Endothelial cell of umbilical vein (primary cell): ENCODE measurements around the gene SPINT1. TPM values are rescaled to one million over a fixed set of nuclear protein-coding genes. Genes with fewer than 3 reads are reported as not detected.

ENCODE experiments used
- BruUV-seq: library from RNA; stranded (reverse); fragments of 400-500 nt; replicated peaks from 2 replicates; lab custom pipeline; 2021; lab: Mats Ljungman, UMichigan
- CTCF ChIA-PET: fragments of 300-600, 350-600 bp; sonication (Branson Sonifier 250); formaldehyde crosslinking; loops from one replicate; lab custom pipeline; 2021; ENCODE audit warnings: antibody characterized with exemption, inconsistent platforms; lab: Charles Lee
- POLR2A ChIA-PET: fragments of 300-600, 350-600 bp; sonication (Branson Sonifier 250); formaldehyde crosslinking; loops from one replicate; lab custom pipeline; 2021; ENCODE audit warnings: antibody characterized with exemption, inconsistent platforms; lab: Charles Lee
- DNase-seq: peaks from one replicate; pipeline ENCODE4 v3.0.0-alpha.2; 2011; ENCODE audit warnings: low read depth, low spot score
- FAIRE-seq: peaks from 2 replicates; lab custom pipeline; 2011; peaks lifted over from hg19 to GRCh38; lab: Jason Lieb, UNC
- H2AFZ ChIP-seq: 2 replicates; pipeline ENCODE4 v1.6.0; 2012; ENCODE audit warnings: low read depth, low read length, control low read depth, inconsistent platforms
- H3K27ac ChIP-seq: 2 replicates; pipeline ENCODE4 v1.5.1; 2011; ENCODE audit warnings: low read depth, mild to moderate bottlenecking, control low read depth, low read length, moderate library complexity; ENCODE audit not compliant: insufficient read depth
- H3K27me3 ChIP-seq, 2 experiments: 2 replicates each; pipeline versions ENCODE4 v1.6.0 to v1.6.1; 2011; ENCODE audit warnings: low read length in 2 of 2, mixed read lengths in 1 of 2; ENCODE audit not compliant: control insufficient read depth in 2 of 2, insufficient read depth in 2 of 2
- H3K36me3 ChIP-seq, 2 experiments: 2 replicates in 1 of 2; 3 replicates in 1 of 2; pipeline ENCODE4 v1.5.1; 2011; ENCODE audit warnings: low read length in 2 of 2, mild to moderate bottlenecking in 1 of 2, moderate library complexity in 1 of 2; ENCODE audit not compliant: control insufficient read depth in 2 of 2, insufficient read depth in 2 of 2; ENCODE audit errors: extremely low read depth in 1 of 2
- H3K4me1 ChIP-seq: 3 replicates; pipeline ENCODE4 v1.5.1; 2011; ENCODE audit warnings: mild to moderate bottlenecking, low read length; ENCODE audit not compliant: control insufficient read depth, insufficient read depth; ENCODE audit errors: extremely low read depth
- H3K4me2 ChIP-seq: 2 replicates; pipeline ENCODE4 v1.6.1; 2011; ENCODE audit warnings: low read length, control low read depth, mixed read lengths; ENCODE audit not compliant: insufficient read depth
- H3K4me3 ChIP-seq, 3 experiments: fragments of 200-600 bp in 1 of 3; sonication (generic), shearing (Covaris generic) in 1 of 3; replicated peaks in 1 of 3; 2 replicates each; pipeline ENCODE4 v1.5.1; 2011 to 2016; ENCODE audit warnings: control low read depth in 3 of 3, low read length in 3 of 3, mild to moderate bottlenecking in 2 of 3, inconsistent platforms in 1 of 3, low read depth in 1 of 3, moderate library complexity in 1 of 3; ENCODE audit not compliant: insufficient read depth in 1 of 3
- H3K79me2 ChIP-seq: 2 replicates; pipeline ENCODE4 v1.6.0; 2012; ENCODE audit warnings: low read length, inconsistent platforms; ENCODE audit not compliant: control insufficient read depth, insufficient read depth
- H3K9ac ChIP-seq: replicated peaks from 2 replicates; pipeline ENCODE3; 2011; ENCODE audit warnings: low read length, control low read depth; ENCODE audit not compliant: insufficient read depth; ENCODE audit errors: extremely low read depth
- H3K9me1 ChIP-seq: replicated peaks from 3 replicates; pipeline ENCODE4 v1.6.0; 2011; ENCODE audit warnings: mild to moderate bottlenecking, low read length; ENCODE audit not compliant: control insufficient read depth, insufficient read depth; ENCODE audit errors: extremely low read depth
- H3K9me3 ChIP-seq: replicated peaks from 2 replicates; pipeline ENCODE4 v1.5.1; 2012; ENCODE audit warnings: low read length, inconsistent platforms; ENCODE audit not compliant: control insufficient read depth, insufficient read depth
- H4K20me1 ChIP-seq: replicated peaks from 2 replicates; pipeline ENCODE3; 2011; ENCODE audit warnings: mild to moderate bottlenecking, low read length; ENCODE audit not compliant: control insufficient read depth, insufficient read depth; ENCODE audit errors: extremely low read depth
- CTCF ChIP-seq, 2 donors: IDR thresholded peaks; 1 replicate in 1 of 2; 2 replicates in 1 of 2; pipeline ENCODE4 v1.5.1; 2011; ENCODE audit warnings: low read length in 2 of 2, mild to moderate bottlenecking in 2 of 2, moderate library complexity in 2 of 2, control low read depth in 1 of 2, inconsistent platforms in 1 of 2, low read depth in 1 of 2; ENCODE audit not compliant: insufficient read depth in 1 of 2; ENCODE audit errors: extremely low read depth in 1 of 2
- EZH2 ChIP-seq: IDR thresholded peaks from 2 replicates; pipeline ENCODE4 v1.6.1; 2012; ENCODE audit warnings: borderline replicate concordance, low read depth, mild to moderate bottlenecking, moderate library complexity, low read length, inconsistent platforms; ENCODE audit not compliant: severe bottlenecking
- FOS ChIP-seq: IDR thresholded peaks from 2 replicates; pipeline ENCODE4 v1.6.1; 2011; ENCODE audit warnings: mild to moderate bottlenecking, low read length, moderate library complexity, borderline replicate concordance; ENCODE audit not compliant: insufficient read depth
- GATA2 ChIP-seq: IDR thresholded peaks from 2 replicates; pipeline ENCODE4 v1.7.0; 2011; ENCODE audit warnings: low read depth, mild to moderate bottlenecking, moderate library complexity, mixed read lengths, low read length; ENCODE audit not compliant: insufficient read length, insufficient read depth
- MAX ChIP-seq: IDR thresholded peaks from 2 replicates; pipeline ENCODE4 v1.6.1; 2011; ENCODE audit not compliant: insufficient read depth, insufficient read length
- POLR2AphosphoS5 ChIP-seq: IDR thresholded peaks from 2 replicates; pipeline ENCODE4 v1.6.1; 2012; ENCODE audit warnings: low read depth, mild to moderate bottlenecking, control low read depth, low read length, moderate library complexity; ENCODE audit not compliant: insufficient read depth
- dilution Hi-C: fragments of 300-500 bp; cut with MboI; formaldehyde crosslinking; loops from one replicate; pipeline ENCODE4 v1.15.0; 2019; ENCODE audit warnings: low sequenced_read_pairs; ENCODE audit not compliant: extremely low pct_ligation_motif_present
- intact Hi-C: fragments of 100-400 bp; cut with micrococcal nuclease; formaldehyde crosslinking; loops from one replicate; pipeline ENCODE4 v1.10.0; 2022
- polyA plus RNA-seq, 4 experiments: library from polyadenylated mRNA; depleted of rRNA in 3 of 4; stranded (reverse) in 3 of 4; unstranded in 1 of 4; fragments of >200 nt; gene quantifications; 2 replicates each; pipeline versions ENCODE4 v1.2.1 to v1.2.3, GENCODE V29; 2011 to 2012; ENCODE audit warnings: missing spikeins in 1 of 4
- total RNA-seq: library from RNA; stranded (reverse); gene quantifications from 2 replicates; pipeline ENCODE4 v1.2.3, GENCODE V29; 2021

Gene SPINT1
- total and polyA plus RNA-seq, 2 donors (not counting 3 experiments of a cell fraction or from before 2014, with no cell fraction given): 4.1 to 4.2 TPM

- ChIA-PET POLR2A (no interaction called here), CTCF (interaction anchor here (1.0 to 11.3 kb wide), 7 partner anchors 9 to 285 kb away, joined by 4 to 260 read pairs (median 5); partner anchors contain the start of gene DLL4)
- Histone ChIP-seq H3K36me3 (peaks cover 8 to 41% of the 10 kb centered on the region in 2 experiments), H3K4me2 (no peak overlapping the region), H3K9ac (no peak overlapping the region), H4K20me1 (no peaks in the 10 kb centered on the region), H2AFZ (no peak overlapping the region), H3K79me2 (peaks cover 13% of the 10 kb centered on the region), H3K27ac (no peak overlapping the region), H3K27me3 (no peaks in the 10 kb centered on the region), H3K4me3 (no peak overlapping the region), H3K4me1 (peaks cover 13% of the 10 kb centered on the region), H3K9me1 (no peaks in the 10 kb centered on the region), H3K9me3 (no peaks in the 10 kb centered on the region)
- FAIRE-seq (no peak), DNase-seq (no peak)
- TF ChIP-seq CTCF (IDR thresholded peaks at IDR 0.05; ENCODE audit: extremely low read depth in 1 of 2, insufficient read depth in 1 of 2, low read depth in 1 of 2, low read length in 2 of 2): no peak
- TF ChIP-seq GATA2: no peak
- no peak for TF ChIP-seq MAX
- no peak for TF ChIP-seq POLR2AphosphoS5
- TF ChIP-seq EZH2: no peak
- no peak for TF ChIP-seq FOS
- no TSS peak for BruUV-seq
- intact Hi-C loops: no loop called here
- dilution Hi-C loops: loop anchor here (10.0 kb wide), 1 partner anchor 114 kb away; no protein-coding TSS in a partner anchor
Observed at GRCh38 chr15:40901053-40901443, 57.2 kb downstream of the SPINT1 start.
